ENCODE measurements around the gene EPS8L3.
"Not testable (repeated sequence)": the region's sequence is repeated elsewhere in the genome, so short reads cannot be mapped to it uniquely, and the experiment has no call there.

DNA sequence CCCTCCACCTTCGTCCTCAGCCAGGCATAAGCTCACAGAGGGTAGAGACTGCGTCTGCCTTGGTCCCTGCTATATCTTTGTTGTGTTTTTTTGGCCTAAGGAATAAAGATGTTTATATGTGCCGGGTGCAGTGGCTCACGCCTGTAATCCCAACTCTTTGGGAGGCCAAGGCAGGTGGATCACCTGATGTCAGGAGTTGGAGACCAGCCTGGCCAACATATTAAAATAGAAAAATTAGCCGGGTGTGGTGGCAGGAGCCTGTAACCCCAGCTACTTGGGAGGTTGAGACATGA, 33.5 kb upstream of the EPS8L3 start:
- TF ChIP-seq, protein P1, sequence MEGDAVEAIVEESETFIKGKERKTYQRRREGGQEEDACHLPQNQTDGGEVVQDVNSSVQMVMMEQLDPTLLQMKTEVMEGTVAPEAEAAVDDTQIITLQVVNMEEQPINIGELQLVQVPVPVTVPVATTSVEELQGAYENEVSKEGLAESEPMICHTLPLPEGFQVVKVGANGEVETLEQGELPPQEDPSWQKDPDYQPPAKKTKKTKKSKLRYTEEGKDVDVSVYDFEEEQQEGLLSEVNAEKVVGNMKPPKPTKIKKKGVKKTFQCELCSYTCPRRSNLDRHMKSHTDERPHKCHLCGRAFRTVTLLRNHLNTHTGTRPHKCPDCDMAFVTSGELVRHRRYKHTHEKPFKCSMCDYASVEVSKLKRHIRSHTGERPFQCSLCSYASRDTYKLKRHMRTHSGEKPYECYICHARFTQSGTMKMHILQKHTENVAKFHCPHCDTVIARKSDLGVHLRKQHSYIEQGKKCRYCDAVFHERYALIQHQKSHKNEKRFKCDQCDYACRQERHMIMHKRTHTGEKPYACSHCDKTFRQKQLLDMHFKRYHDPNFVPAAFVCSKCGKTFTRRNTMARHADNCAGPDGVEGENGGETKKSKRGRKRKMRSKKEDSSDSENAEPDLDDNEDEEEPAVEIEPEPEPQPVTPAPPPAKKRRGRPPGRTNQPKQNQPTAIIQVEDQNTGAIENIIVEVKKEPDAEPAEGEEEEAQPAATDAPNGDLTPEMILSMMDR (IDR thresholded peaks at IDR 0.05 in 4 of 5, conservative IDR thresholded peaks at IDR 0.05 in 1 of 5) = not testable (repeated sequence)
- TF ChIP-seq POLR2A (IDR thresholded peaks at IDR 0.05) = not testable (repeated sequence)
